Mucosa of gallbladder (tissue), 1 donor: Measurements from ENCODE around the gene SERGEF. TPM values are rescaled to one million over a fixed set of nuclear protein-coding genes. Genes with fewer than 3 reads are reported as not detected.

ENCODE experiments used
- total RNA-seq: library from RNA; stranded (reverse); gene quantifications from one replicate; pipeline ENCODE4 v1.2.1, GENCODE V29; 2021
- donor health status: DM: no; HTN: no; CAD: no.

Gene SERGEF
- total RNA-seq, 1 donor from 2014 or later, result 39.7 TPM

Other genes starting within 250 kb of the SERGEF start
- gene TPH1, start 33.2 kb upstream of the SERGEF start, total RNA-seq, result 0.14 TPM
- gene SAAL1, start 93.0 kb upstream of the SERGEF start, total RNA-seq, result 7.9 TPM
- gene MRGPRX3, start 119.5 kb upstream of the SERGEF start, total RNA-seq, result 0.17 TPM
- gene MRGPRX4, start 159.8 kb upstream of the SERGEF start, total RNA-seq, result not detected
- gene SAA4, start 223.8 kb upstream of the SERGEF start, total RNA-seq, result 0.40 TPM
- gene SAA2, start 235.6 kb upstream of the SERGEF start, total RNA-seq, result 20.3 TPM